Measurements from ENCODE around the gene WDR4. TPM values are rescaled to one million over a fixed set of nuclear protein-coding genes. Genes with fewer than 3 reads are reported as not detected.
"Not testable (repeated sequence)": the region's sequence is repeated elsewhere in the genome, so short reads cannot be mapped to it uniquely, and the experiment has no call there.

WDR4 gene
- total RNA-seq, 1 donor, result 12.8 TPM

- Histone ChIP-seq H3K27me3 (ENCODE audit: insufficient read depth, low read length) (no peaks in the 10 kb centered on the region), H3K9me3 (ENCODE audit: low read depth, low read length) (no peaks in the 10 kb centered on the region), H3K4me3 (ENCODE audit: low read length) (no peak overlapping the region), H3K4me1 (ENCODE audit: insufficient read depth, low read length) (no peaks in the 10 kb centered on the region)
These were observed 28.4 kb downstream of the WDR4 start for GRCh38 chr21:42850866-42851391.

- Histone ChIP-seq H3K4me3 (ENCODE audit: low read length) (no peak overlapping the region), H3K27me3 (ENCODE audit: insufficient read depth, low read length) (no peaks in the 10 kb centered on the region), H3K9me3 (ENCODE audit: low read depth, low read length) (no peaks in the 10 kb centered on the region)
These were observed 28.9 kb downstream of the WDR4 start for GRCh38 chr21:42850463-42850862.

GRCh38 chr21:42849759-42850412 is 29.5 kb downstream of the WDR4 start:
- H3K4me3 ChIP-seq (ENCODE audit: low read length), result no peak overlapping the region
- H3K4me1 ChIP-seq (ENCODE audit: insufficient read depth, low read length), result no peaks in the 10 kb centered on the region
- no peaks in the 10 kb centered on the region for H3K9me3 ChIP-seq (ENCODE audit: low read depth, low read length)
- no peaks in the 10 kb centered on the region for H3K27me3 ChIP-seq (ENCODE audit: insufficient read depth, low read length)

More at GRCh38 chr21:42850463-42850862, 28.9 kb downstream of the WDR4 start:
- no peaks in the 10 kb centered on the region for H3K4me1 ChIP-seq (ENCODE audit: insufficient read depth, low read length)

GRCh38 chr21:42848932-42849758 is 30.2 kb downstream of the WDR4 start:
- H3K9me3 ChIP-seq (ENCODE audit: low read depth, low read length), result no peaks in the 10 kb centered on the region
- H3K27me3 ChIP-seq (ENCODE audit: insufficient read depth, low read length), result no peaks in the 10 kb centered on the region
- no peaks in the 10 kb centered on the region for H3K4me1 ChIP-seq (ENCODE audit: insufficient read depth, low read length)
- H3K4me3 ChIP-seq (ENCODE audit: low read length), result no peak overlapping the region

- not testable (repeated sequence) for H3K4me1 ChIP-seq (ENCODE audit: insufficient read depth, low read length); H3K4me3 ChIP-seq (ENCODE audit: low read length); H3K9me3 ChIP-seq (ENCODE audit: low read depth, low read length); H3K27me3 ChIP-seq (ENCODE audit: insufficient read depth, low read length)
These were observed 31.0 kb downstream of the WDR4 start for GRCh38 chr21:42848144-42848931.

GRCh38 chr21:42847726-42848125 is 31.6 kb downstream of the WDR4 start:
- H3K4me3 ChIP-seq (ENCODE audit: low read length), result no peak overlapping the region
- H3K9me3 ChIP-seq (ENCODE audit: low read depth, low read length), result no peaks in the 10 kb centered on the region
- H3K4me1 ChIP-seq (ENCODE audit: insufficient read depth, low read length), result no peaks in the 10 kb centered on the region
- no peaks in the 10 kb centered on the region for H3K27me3 ChIP-seq (ENCODE audit: insufficient read depth, low read length)

- Histone ChIP-seq H3K4me3 (ENCODE audit: low read length) (no peak overlapping the region), H3K27me3 (ENCODE audit: insufficient read depth, low read length) (no peaks in the 10 kb centered on the region), H3K9me3 (ENCODE audit: low read depth, low read length) (no peaks in the 10 kb centered on the region), H3K4me1 (ENCODE audit: insufficient read depth, low read length) (no peaks in the 10 kb centered on the region)
These were observed 32.2 kb downstream of the WDR4 start for GRCh38 chr21:42847051-42847707.

GRCh38 chr21:42846221-42846620 is 33.1 kb downstream of the WDR4 start:
- Histone ChIP-seq H3K4me1 (ENCODE audit: insufficient read depth, low read length) (no peaks in the 10 kb centered on the region), H3K27me3 (ENCODE audit: insufficient read depth, low read length) (no peaks in the 10 kb centered on the region), H3K4me3 (ENCODE audit: low read length) (no peak overlapping the region), H3K9me3 (ENCODE audit: low read depth, low read length) (no peaks in the 10 kb centered on the region)

- Histone ChIP-seq H3K4me3 (ENCODE audit: low read length) (no peak overlapping the region), H3K9me3 (ENCODE audit: low read depth, low read length) (no peaks in the 10 kb centered on the region), H3K4me1 (ENCODE audit: insufficient read depth, low read length) (no peaks in the 10 kb centered on the region), H3K27me3 (ENCODE audit: insufficient read depth, low read length) (no peaks in the 10 kb centered on the region)
These were observed 33.9 kb downstream of the WDR4 start for GRCh38 chr21:42845296-42845965.

GRCh38 chr21:42844411-42845113 is 34.8 kb downstream of the WDR4 start:
- H3K4me3 ChIP-seq (ENCODE audit: low read length), result no peak overlapping the region
- H3K9me3 ChIP-seq (ENCODE audit: low read depth, low read length), result no peaks in the 10 kb centered on the region
- no peaks in the 10 kb centered on the region for H3K27me3 ChIP-seq (ENCODE audit: insufficient read depth, low read length)
- H3K4me1 ChIP-seq (ENCODE audit: insufficient read depth, low read length), result no peaks in the 10 kb centered on the region

- Histone ChIP-seq H3K4me1 (ENCODE audit: insufficient read depth, low read length) (no peaks in the 10 kb centered on the region), H3K27me3 (ENCODE audit: insufficient read depth, low read length) (no peaks in the 10 kb centered on the region), H3K9me3 (ENCODE audit: low read depth, low read length) (no peaks in the 10 kb centered on the region), H3K4me3 (ENCODE audit: low read length) (no peak overlapping the region)
These were observed 36.3 kb downstream of the WDR4 start for GRCh38 chr21:42843056-42843455.

- not testable (repeated sequence) for H3K4me1 ChIP-seq (ENCODE audit: insufficient read depth, low read length); H3K4me3 ChIP-seq (ENCODE audit: low read length); H3K9me3 ChIP-seq (ENCODE audit: low read depth, low read length); H3K27me3 ChIP-seq (ENCODE audit: insufficient read depth, low read length)
These were observed 37.3 kb downstream of the WDR4 start for GRCh38 chr21:42841916-42842655.

GRCh38 chr21:42841156-42841915 is 38.0 kb downstream of the WDR4 start:
- H3K4me3 ChIP-seq (ENCODE audit: low read length), result no peak overlapping the region
- H3K27me3 ChIP-seq (ENCODE audit: insufficient read depth, low read length), result no peaks in the 10 kb centered on the region
- H3K4me1 ChIP-seq (ENCODE audit: insufficient read depth, low read length), result no peaks in the 10 kb centered on the region
- no peaks in the 10 kb centered on the region for H3K9me3 ChIP-seq (ENCODE audit: low read depth, low read length)
